Activated T-helper 1 cell treated with anti-CD3 and anti-CD28 coated beads, Interleukin-12 subunit alpha, Interleukin-12 subunit beta, Interleukin-2, Interleukin-4 antibody, amounts not matched to agents 30 ng/mL and 10 ng/mL and 1 ng/mL, durations not matched to agents 14 hours and 24 hours and 36 hours (primary cell): Measurements from ENCODE around the gene CERCAM. TPM values are rescaled to one million over a fixed set of nuclear protein-coding genes. Genes with fewer than 3 reads are reported as not detected.

ENCODE experiments used
- DNase-seq: peaks from one replicate; pipeline ENCODE4 v3.0.0; 2021; ENCODE audit warnings: low spot score
- H3K27ac Mint-ChIP-seq: one replicate; pipeline ENCODE4 v1.8.0; 2021; ENCODE audit warnings: mild to moderate bottlenecking, mixed read lengths
- H3K27me3 Mint-ChIP-seq: one replicate; pipeline ENCODE4 v1.8.0; 2022; ENCODE audit warnings: mild to moderate bottlenecking, moderate library complexity, mixed read lengths; ENCODE audit not compliant: insufficient read depth
- H3K36me3 Mint-ChIP-seq: one replicate; pipeline ENCODE4 v1.8.0; 2021; ENCODE audit warnings: low read depth, mixed read lengths
- H3K4me1 Mint-ChIP-seq: one replicate; pipeline ENCODE4 v1.8.0; 2021; ENCODE audit warnings: low read depth, mixed read lengths
- H3K4me3 Mint-ChIP-seq: one replicate; pipeline ENCODE4 v1.8.0; 2021; ENCODE audit warnings: mild to moderate bottlenecking, moderate library complexity, mixed read lengths
- H3K9me3 Mint-ChIP-seq: one replicate; pipeline ENCODE4 v1.8.0; 2021; ENCODE audit warnings: mixed read lengths
- intact Hi-C: fragments of 100-400 bp; cut with micrococcal nuclease; formaldehyde crosslinking; loops from one replicate; pipeline ENCODE4 v1.15.1; 2024
- total RNA-seq: library from RNA; stranded (reverse); gene quantifications from 2 replicates; pipeline ENCODE4 v1.2.3, GENCODE V29; 2022

CERCAM gene
- total RNA-seq, 1 donor from 2014 or later, result 1.6 TPM

GRCh38 chr9:128388150-128388549 is 32.5 kb upstream of the CERCAM start:
- Mint-ChIP-seq H3K4me1 (no peaks in the 10 kb centered on the region), H3K27me3 (no peaks in the 10 kb centered on the region), H3K9me3 (no peaks in the 10 kb centered on the region), H3K36me3 (peaks cover 9% of the 10 kb centered on the region), H3K4me3 (no peak overlapping the region), H3K27ac (no peak overlapping the region)
- DNase-seq, result no peak
- intact Hi-C loops, result no loop called here

- no peaks in the 10 kb centered on the region for H3K27me3 Mint-ChIP-seq
Measured at GRCh38 chr9:128389395-128390149, 31.1 kb upstream of the CERCAM start.

GRCh38 chr9:128390150-128390812 is 30.4 kb upstream of the CERCAM start:
- intact Hi-C loops, result no loop called here
- DNase-seq, result no peak
- Mint-ChIP-seq H3K27me3 (no peaks in the 10 kb centered on the region), H3K4me3 (no peak overlapping the region), H3K36me3 (peaks cover 9% of the 10 kb centered on the region), H3K27ac (no peak overlapping the region), H3K4me1 (no peaks in the 10 kb centered on the region), H3K9me3 (no peaks in the 10 kb centered on the region)

More at GRCh38 chr9:128389395-128390149, 31.1 kb upstream of the CERCAM start:
- Mint-ChIP-seq H3K9me3 (no peaks in the 10 kb centered on the region), H3K4me3 (no peak overlapping the region), H3K36me3 (peaks cover 12% of the 10 kb centered on the region), H3K27ac (no peak overlapping the region), H3K4me1 (no peaks in the 10 kb centered on the region)
- intact Hi-C loops, result no loop called here
- no peak for DNase-seq

GRCh38 chr9:128390813-128391711 is 29.6 kb upstream of the CERCAM start:
- H3K4me1 Mint-ChIP-seq, result no peaks in the 10 kb centered on the region
- intact Hi-C loops, result no loop called here
- peaks cover 9% of the 10 kb centered on the region for H3K36me3 Mint-ChIP-seq
- no peaks in the 10 kb centered on the region for H3K9me3 Mint-ChIP-seq
- H3K27ac Mint-ChIP-seq, result no peak overlapping the region
- H3K4me3 Mint-ChIP-seq, result no peak overlapping the region
- no peak for DNase-seq
- H3K27me3 Mint-ChIP-seq, result no peaks in the 10 kb centered on the region

- H3K36me3 Mint-ChIP-seq, result peaks cover 9% of the 10 kb centered on the region
- no peak for DNase-seq
- peaks cover 5% of the 10 kb centered on the region for H3K27me3 Mint-ChIP-seq
- no peaks in the 10 kb centered on the region for H3K9me3 Mint-ChIP-seq
- H3K27ac Mint-ChIP-seq, result no peak overlapping the region
- no peaks in the 10 kb centered on the region for H3K4me1 Mint-ChIP-seq
- intact Hi-C loops, result no loop called here
- no peak overlapping the region for H3K4me3 Mint-ChIP-seq
Measured at GRCh38 chr9:128391956-128392301, 28.7 kb upstream of the CERCAM start.

GRCh38 chr9:128392302-128393144 is 28.1 kb upstream of the CERCAM start:
- no peak overlapping the region for H3K4me3 Mint-ChIP-seq
- peaks cover 9% of the 10 kb centered on the region for H3K36me3 Mint-ChIP-seq
- H3K27me3 Mint-ChIP-seq, result peaks cover 11% of the 10 kb centered on the region
- no peaks in the 10 kb centered on the region for H3K9me3 Mint-ChIP-seq
- H3K27ac Mint-ChIP-seq, result no peak overlapping the region
- no peak for DNase-seq
- intact Hi-C loops, result no loop called here
- no peaks in the 10 kb centered on the region for H3K4me1 Mint-ChIP-seq

- no peak for DNase-seq
- Mint-ChIP-seq H3K4me3 (no peak overlapping the region), H3K36me3 (peaks cover 9% of the 10 kb centered on the region), H3K27me3 (peaks cover 13% of the 10 kb centered on the region), H3K9me3 (no peaks in the 10 kb centered on the region), H3K4me1 (no peaks in the 10 kb centered on the region), H3K27ac (no peak overlapping the region)
- intact Hi-C loops, result no loop called here
Measured at GRCh38 chr9:128393145-128393775, 27.4 kb upstream of the CERCAM start.

GRCh38 chr9:128393970-128394369 is 26.7 kb upstream of the CERCAM start:
- H3K36me3 Mint-ChIP-seq, result peaks cover 9% of the 10 kb centered on the region
- H3K4me1 Mint-ChIP-seq, result no peaks in the 10 kb centered on the region
- H3K27me3 Mint-ChIP-seq, result peaks cover 13% of the 10 kb centered on the region
- no peaks in the 10 kb centered on the region for H3K9me3 Mint-ChIP-seq
- H3K27ac Mint-ChIP-seq, result no peak overlapping the region
- no peak overlapping the region for H3K4me3 Mint-ChIP-seq
- DNase-seq, result no peak
- intact Hi-C loops, result no loop called here

- Mint-ChIP-seq H3K4me3 (no peak overlapping the region), H3K36me3 (peaks cover 7% of the 10 kb centered on the region), H3K4me1 (no peaks in the 10 kb centered on the region), H3K27me3 (peaks cover 13% of the 10 kb centered on the region), H3K27ac (no peak overlapping the region), H3K9me3 (no peaks in the 10 kb centered on the region)
- DNase-seq, result no peak
- intact Hi-C loops, result no loop called here
Measured at GRCh38 chr9:128394379-128395168, 26.1 kb upstream of the CERCAM start.

GRCh38 chr9:128396970-128397613 is 23.6 kb upstream of the CERCAM start:
- Mint-ChIP-seq H3K36me3 (peaks cover 4% of the 10 kb centered on the region), H3K27ac (no peak overlapping the region), H3K27me3 (peaks cover 16% of the 10 kb centered on the region), H3K4me3 (no peak overlapping the region), H3K4me1 (no peaks in the 10 kb centered on the region), H3K9me3 (no peaks in the 10 kb centered on the region)
- intact Hi-C loops, result no loop called here
- no peak for DNase-seq

GRCh38 chr9:128397831-128398230 is 22.8 kb upstream of the CERCAM start:
- no peaks in the 10 kb centered on the region for H3K4me1 Mint-ChIP-seq
- intact Hi-C loops, result no loop called here

More at GRCh38 chr9:128397831-128398230, 22.8 kb upstream of the CERCAM start:
- H3K27ac Mint-ChIP-seq, result no peak overlapping the region
- H3K9me3 Mint-ChIP-seq, result no peaks in the 10 kb centered on the region
- peaks cover 3% of the 10 kb centered on the region for H3K36me3 Mint-ChIP-seq
- peaks cover 17% of the 10 kb centered on the region for H3K27me3 Mint-ChIP-seq
- H3K4me3 Mint-ChIP-seq, result no peak overlapping the region
- DNase-seq, result no peak
